BJ (cell line): ENCODE data around the gene SMTNL2. TPM values are rescaled to one million over a fixed set of nuclear protein-coding genes. Genes with fewer than 3 reads are reported as not detected.

Source experiments
- CTCF ChIA-PET: fragments of 350-600 bp; formaldehyde crosslinking; extraction: SDS; loops from one replicate; lab custom pipeline; 2021; ENCODE audit warnings: antibody characterized with exemption, inconsistent platforms; lab: Yijun Ruan, JAX
- POLR2A ChIA-PET: fragments of 300-600 bp; sonication (Branson Sonifier 250); formaldehyde crosslinking; extraction: SDS; loops from one replicate; lab custom pipeline; 2021; ENCODE audit warnings: antibody characterized with exemption; lab: Charles Lee
- DNase-seq: peaks from one replicate; pipeline ENCODE4 v3.0.0-alpha.2; 2011; ENCODE audit warnings: low read depth
- H3K27me3 ChIP-seq: 2 replicates; pipeline ENCODE4 v1.6.0; 2011; ENCODE audit warnings: low read length; ENCODE audit not compliant: control insufficient read depth, insufficient read depth
- H3K36me3 ChIP-seq: 2 replicates; pipeline ENCODE4 v1.5.1; 2011; ENCODE audit warnings: low read length; ENCODE audit not compliant: control insufficient read depth, insufficient read depth
- H3K4me3 ChIP-seq: 2 replicates; pipeline ENCODE4 v1.5.1; 2011; ENCODE audit warnings: low read depth, mild to moderate bottlenecking, control low read depth, low read length
- polyA plus RNA-seq: library from polyadenylated mRNA; depleted of rRNA; stranded (reverse); fragments of >200 nt; gene quantifications from 2 replicates; pipeline ENCODE4 v1.2.3, GENCODE V29; 2011
- TF ChIP-seq, protein P1 (sequence below): IDR thresholded peaks from 2 replicates; pipeline ENCODE4 v1.5.1; 2011; ENCODE audit warnings: low read depth, mild to moderate bottlenecking, control low read depth, inconsistent platforms, low read length, moderate library complexity; ENCODE audit not compliant: insufficient read depth

Gene SMTNL2
- polyA plus RNA-seq, 1 experiment: not detected

- Histone ChIP-seq H3K4me3 (no peak overlapping the region), H3K27me3 (peaks cover 12% of the 10 kb centered on the region), H3K36me3 (no peaks in the 10 kb centered on the region)
- TF ChIP-seq, protein P1, sequence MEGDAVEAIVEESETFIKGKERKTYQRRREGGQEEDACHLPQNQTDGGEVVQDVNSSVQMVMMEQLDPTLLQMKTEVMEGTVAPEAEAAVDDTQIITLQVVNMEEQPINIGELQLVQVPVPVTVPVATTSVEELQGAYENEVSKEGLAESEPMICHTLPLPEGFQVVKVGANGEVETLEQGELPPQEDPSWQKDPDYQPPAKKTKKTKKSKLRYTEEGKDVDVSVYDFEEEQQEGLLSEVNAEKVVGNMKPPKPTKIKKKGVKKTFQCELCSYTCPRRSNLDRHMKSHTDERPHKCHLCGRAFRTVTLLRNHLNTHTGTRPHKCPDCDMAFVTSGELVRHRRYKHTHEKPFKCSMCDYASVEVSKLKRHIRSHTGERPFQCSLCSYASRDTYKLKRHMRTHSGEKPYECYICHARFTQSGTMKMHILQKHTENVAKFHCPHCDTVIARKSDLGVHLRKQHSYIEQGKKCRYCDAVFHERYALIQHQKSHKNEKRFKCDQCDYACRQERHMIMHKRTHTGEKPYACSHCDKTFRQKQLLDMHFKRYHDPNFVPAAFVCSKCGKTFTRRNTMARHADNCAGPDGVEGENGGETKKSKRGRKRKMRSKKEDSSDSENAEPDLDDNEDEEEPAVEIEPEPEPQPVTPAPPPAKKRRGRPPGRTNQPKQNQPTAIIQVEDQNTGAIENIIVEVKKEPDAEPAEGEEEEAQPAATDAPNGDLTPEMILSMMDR: no peak
- no peak for DNase-seq
- ChIA-PET CTCF (no interaction called here), POLR2A (no interaction called here)
These were observed 12.2 kb upstream of the SMTNL2 start for GRCh38 chr17:4572131-4572530.

DNA sequence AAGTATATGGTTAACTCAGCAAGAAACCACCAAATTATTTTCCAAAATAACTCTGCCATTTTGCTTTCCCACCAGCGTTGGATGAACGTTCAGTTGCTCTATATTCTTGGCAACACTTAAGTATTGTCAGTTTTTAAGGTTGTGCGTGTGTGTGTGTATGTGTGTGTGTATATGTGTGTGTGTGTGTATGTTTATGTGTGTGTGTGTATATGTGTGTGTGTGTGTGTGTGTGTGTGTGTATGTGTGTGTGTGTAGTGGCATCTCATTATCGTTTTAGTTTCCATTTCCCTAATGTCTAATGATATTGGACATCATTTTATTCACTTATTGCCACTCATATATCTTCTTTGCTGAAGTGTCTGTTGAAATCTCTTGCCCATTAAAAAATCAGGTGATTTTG, 11.2 kb upstream of the SMTNL2 start:
- TF ChIP-seq, protein P1: no peak
- no peaks in the 10 kb centered on the region for H3K36me3 ChIP-seq
- DNase-seq: no peak
- ChIA-PET POLR2A (no interaction called here), CTCF (no interaction called here)
- peaks cover 16% of the 10 kb centered on the region for H3K27me3 ChIP-seq
- H3K4me3 ChIP-seq: no peak overlapping the region

GRCh38 chr17:4573669-4574068, 10.7 kb upstream of the SMTNL2 start:
- POLR2A ChIA-PET: no interaction called here
- Histone ChIP-seq H3K4me3 (no peak overlapping the region), H3K27me3 (peaks cover 16% of the 10 kb centered on the region), H3K36me3 (no peaks in the 10 kb centered on the region)
- DNase-seq: no peak
- TF ChIP-seq, protein P1: no peak
- CTCF ChIA-PET: interaction anchor here (1.1 kb wide), 1 partner anchor 51 kb away, joined by 3 read pairs; no protein-coding TSS in a partner anchor

DNA sequence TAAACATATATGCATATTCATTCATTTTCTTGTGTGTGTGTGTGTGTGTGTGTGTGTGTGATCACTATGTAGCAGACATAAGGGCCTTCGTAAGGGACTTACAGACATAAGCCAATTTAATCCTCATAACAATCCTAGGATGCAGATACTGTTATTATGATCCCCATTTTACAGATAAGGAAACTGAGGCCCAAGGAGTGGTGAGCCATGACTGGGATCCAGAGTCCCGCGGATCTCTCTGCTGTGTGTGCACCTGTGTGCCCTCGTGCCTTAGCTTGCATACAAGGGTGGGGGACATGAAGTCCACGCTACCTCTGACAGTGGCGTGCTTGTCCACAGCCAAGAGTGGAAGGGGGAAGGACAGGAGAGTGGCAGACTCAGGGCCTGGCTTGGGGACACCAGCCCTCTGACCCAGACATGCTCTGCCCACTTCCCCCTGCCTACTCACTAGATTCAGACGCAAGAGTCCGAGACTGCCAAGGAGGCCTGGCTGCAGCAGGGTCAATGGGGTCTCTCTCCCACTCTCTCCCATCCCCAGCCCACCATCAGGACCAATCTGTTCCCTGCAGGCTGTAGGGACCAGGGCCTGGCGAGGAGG, 9.8 kb upstream of the SMTNL2 start:
- peaks cover 16% of the 10 kb centered on the region for H3K27me3 ChIP-seq
- no peak for DNase-seq
- H3K36me3 ChIP-seq: no peaks in the 10 kb centered on the region
- TF ChIP-seq, protein P1: no peak
- H3K4me3 ChIP-seq: no peak overlapping the region
- ChIA-PET CTCF (interaction anchor here (1.1 kb wide), 1 partner anchor 50 kb away, joined by 3 read pairs; no protein-coding TSS in a partner anchor), POLR2A (no interaction called here)

GRCh38 chr17:4576161-4576558, 8.2 kb upstream of the SMTNL2 start:
- POLR2A ChIA-PET: interaction anchor here (0.6 kb wide), 1 partner anchor 347 kb away, joined by 4 read pairs; no protein-coding TSS in a partner anchor
- TF ChIP-seq, protein P1: no peak
- no peak overlapping the region for H3K4me3 ChIP-seq
- peaks cover 13% of the 10 kb centered on the region for H3K27me3 ChIP-seq
- no peak for DNase-seq
- no peaks in the 10 kb centered on the region for H3K36me3 ChIP-seq
- CTCF ChIA-PET: interaction anchor here (0.9 to 2.9 kb wide), 3 partner anchors 9 to 49 kb away, joined by 3 to 12 read pairs (median 5); no protein-coding TSS in a partner anchor
